Measurements from ENCODE around the gene HIBADH.

DNA sequence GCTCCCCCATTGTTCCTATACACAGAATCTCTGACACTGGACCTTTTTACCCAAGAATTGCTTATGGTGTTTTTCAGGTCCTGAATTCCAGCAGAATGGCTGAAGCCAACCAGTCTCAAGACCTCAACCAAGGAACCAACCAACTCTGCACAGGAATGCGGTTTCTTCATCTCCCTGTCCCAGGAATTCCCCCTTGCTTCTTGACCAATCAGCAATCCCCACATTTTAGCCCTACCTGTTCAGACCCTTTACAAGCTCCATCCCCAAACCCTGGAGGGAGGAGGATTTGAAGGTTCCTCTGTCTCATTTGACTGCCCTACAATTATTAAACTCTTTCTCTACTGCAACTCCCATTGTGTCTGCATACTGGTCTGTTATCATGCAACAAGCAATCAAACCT, 35.5 kb downstream of the HIBADH start:
- TF ChIP-seq, protein P1, sequence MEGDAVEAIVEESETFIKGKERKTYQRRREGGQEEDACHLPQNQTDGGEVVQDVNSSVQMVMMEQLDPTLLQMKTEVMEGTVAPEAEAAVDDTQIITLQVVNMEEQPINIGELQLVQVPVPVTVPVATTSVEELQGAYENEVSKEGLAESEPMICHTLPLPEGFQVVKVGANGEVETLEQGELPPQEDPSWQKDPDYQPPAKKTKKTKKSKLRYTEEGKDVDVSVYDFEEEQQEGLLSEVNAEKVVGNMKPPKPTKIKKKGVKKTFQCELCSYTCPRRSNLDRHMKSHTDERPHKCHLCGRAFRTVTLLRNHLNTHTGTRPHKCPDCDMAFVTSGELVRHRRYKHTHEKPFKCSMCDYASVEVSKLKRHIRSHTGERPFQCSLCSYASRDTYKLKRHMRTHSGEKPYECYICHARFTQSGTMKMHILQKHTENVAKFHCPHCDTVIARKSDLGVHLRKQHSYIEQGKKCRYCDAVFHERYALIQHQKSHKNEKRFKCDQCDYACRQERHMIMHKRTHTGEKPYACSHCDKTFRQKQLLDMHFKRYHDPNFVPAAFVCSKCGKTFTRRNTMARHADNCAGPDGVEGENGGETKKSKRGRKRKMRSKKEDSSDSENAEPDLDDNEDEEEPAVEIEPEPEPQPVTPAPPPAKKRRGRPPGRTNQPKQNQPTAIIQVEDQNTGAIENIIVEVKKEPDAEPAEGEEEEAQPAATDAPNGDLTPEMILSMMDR (IDR thresholded peaks at IDR 0.05): no peak
- TF ChIP-seq POLR2A (IDR thresholded peaks at IDR 0.05): no peak
